Ectodermal cell (in vitro differentiated cells): ENCODE data around the gene CDKAL1.
"Not testable (repeated sequence)": the region's sequence is repeated elsewhere in the genome, so short reads cannot be mapped to it uniquely, and the experiment has no call there.

Experiments
- H3K27ac ChIP-seq: 2 replicates; pipeline ENCODE4 v1.7.0; 2013; ENCODE audit warnings: mild to moderate bottlenecking, low read depth, low read length; ENCODE audit not compliant: insufficient read depth, poor library complexity, severe bottlenecking
- H3K27me3 ChIP-seq: 2 replicates; pipeline ENCODE4 v1.7.0; 2013; ENCODE audit warnings: mild to moderate bottlenecking, low read length; ENCODE audit not compliant: insufficient read depth, control insufficient read depth, poor library complexity, severe bottlenecking
- H3K36me3 ChIP-seq: one replicate; pipeline ENCODE4 v1.7.0; 2013; ENCODE audit warnings: low read length; ENCODE audit not compliant: control insufficient read depth, insufficient read depth
- H3K4me1 ChIP-seq: one replicate; pipeline ENCODE4 v1.7.0; 2013; ENCODE audit warnings: low read length; ENCODE audit not compliant: control insufficient read depth, insufficient read depth
- H3K4me3 ChIP-seq: 2 replicates; pipeline ENCODE4 v1.7.0; 2013; ENCODE audit warnings: low read depth, low read length, control low read depth; ENCODE audit not compliant: insufficient read depth
- H3K9me3 ChIP-seq: 2 replicates; pipeline ENCODE4 v1.7.0; 2013; ENCODE audit warnings: mild to moderate bottlenecking, low read length, moderate library complexity; ENCODE audit not compliant: control insufficient read depth
- WGBS, 2 experiments: methylation state at CpG; one replicate each; pipeline ENCODE4 v1.1.7; 2013; ENCODE audit warnings: missing lambda C conversion rate in 2 of 2; 5-methylcytosine and 5-hydroxymethylcytosine counted together

The CDKAL1 gene

DNA sequence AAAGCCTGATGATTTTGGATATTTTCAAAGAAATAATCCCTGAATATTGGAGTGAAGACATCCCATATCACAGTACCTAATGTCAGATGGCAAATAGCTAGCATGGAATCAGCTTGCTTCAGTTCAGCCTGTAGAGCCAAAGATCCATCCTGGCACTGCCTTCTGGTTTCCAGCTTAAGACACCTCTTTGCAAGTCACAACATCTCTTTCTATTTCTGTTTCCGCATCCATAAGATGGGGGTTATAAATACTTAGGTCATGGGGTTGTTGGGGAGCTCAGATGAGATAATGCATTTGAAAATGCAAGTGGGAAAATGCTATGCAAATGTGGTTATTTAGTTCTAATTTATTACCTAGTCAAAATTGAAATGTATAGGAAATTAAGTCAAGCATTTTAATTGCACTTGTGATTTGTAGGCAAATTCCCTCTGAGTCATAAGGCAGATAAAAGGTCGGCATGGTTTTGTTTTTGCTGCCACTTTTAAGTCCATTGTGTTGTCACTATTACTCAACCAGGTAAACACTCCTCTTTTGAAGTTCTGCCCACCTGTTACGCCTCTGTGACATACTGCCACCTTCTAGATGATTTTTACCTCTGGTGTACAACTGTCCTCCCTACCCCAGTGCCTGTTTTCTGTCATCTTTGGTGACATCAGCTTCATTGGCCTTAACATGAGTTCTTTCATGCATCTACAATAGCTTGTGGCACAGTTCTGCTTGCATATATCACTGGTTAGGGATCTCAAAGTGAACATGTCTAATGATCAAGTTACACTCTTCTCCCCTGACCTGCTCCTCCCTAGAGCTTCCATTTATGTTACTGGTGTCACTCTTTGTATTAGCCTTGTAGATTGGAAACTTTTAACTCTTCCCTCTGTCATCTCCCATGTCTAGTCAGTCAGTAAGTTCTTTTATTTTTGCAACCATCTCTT is 96.6 kb downstream of the CDKAL1 start:
- Histone ChIP-seq H3K4me3 (no peak overlapping the region), H3K36me3 (no peaks in the 10 kb centered on the region), H3K4me1 (no peaks in the 10 kb centered on the region), H3K27me3 (no peaks in the 10 kb centered on the region), H3K9me3 (no peaks in the 10 kb centered on the region), H3K27ac (no peak overlapping the region)
- 96 to 97% methylated on average over 2 to 3 of the region's 3 CpGs for WGBS, 2 experiments

- Histone ChIP-seq H3K27ac (no peak overlapping the region), H3K4me1 (no peaks in the 10 kb centered on the region), H3K4me3 (no peak overlapping the region), H3K27me3 (no peaks in the 10 kb centered on the region), H3K9me3 (no peaks in the 10 kb centered on the region), H3K36me3 (no peaks in the 10 kb centered on the region)
- WGBS, 2 experiments = 74 to 94% methylated on average over 2 of the region's 2 CpGs
Measured at GRCh38 chr6:20631549-20631924, 97.3 kb downstream of the CDKAL1 start.

DNA sequence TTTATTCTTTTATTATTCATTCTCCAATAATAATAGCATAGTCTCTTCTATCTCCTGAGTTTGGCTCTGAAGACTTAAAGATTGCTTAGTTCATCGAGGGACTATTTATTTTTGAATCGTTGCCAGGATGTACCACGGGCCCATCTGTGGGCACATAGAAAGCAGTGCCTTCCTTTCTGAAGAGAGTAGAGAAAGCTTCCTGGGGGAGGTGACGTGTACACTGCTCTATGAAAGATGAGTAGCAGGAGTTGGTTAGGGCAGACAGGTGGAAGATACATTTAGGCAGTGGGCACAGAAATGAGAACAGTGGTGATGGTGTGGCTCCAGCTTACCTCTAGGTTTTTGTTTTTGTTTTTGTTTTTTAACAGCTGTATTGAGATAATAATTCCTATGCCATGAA is 98.4 kb downstream of the CDKAL1 start:
- Histone ChIP-seq H3K4me3 (no peak overlapping the region), H3K9me3 (no peaks in the 10 kb centered on the region), H3K36me3 (no peaks in the 10 kb centered on the region), H3K4me1 (no peaks in the 10 kb centered on the region), H3K27me3 (no peaks in the 10 kb centered on the region), H3K27ac (no peak overlapping the region)
- WGBS, 2 experiments = 95 to 97% methylated on average over 4 of the region's 4 CpGs

- Histone ChIP-seq H3K4me3 (no peak overlapping the region), H3K27me3 (no peaks in the 10 kb centered on the region), H3K27ac (no peak overlapping the region), H3K4me1 (no peaks in the 10 kb centered on the region), H3K36me3 (no peaks in the 10 kb centered on the region), H3K9me3 (no peaks in the 10 kb centered on the region)
- 100% methylated on average over 2 of the region's 2 CpGs for WGBS, 2 experiments
Measured at GRCh38 chr6:20633566-20634340, 99.5 kb downstream of the CDKAL1 start.

GRCh38 chr6:20639161-20639560 is 104.9 kb downstream of the CDKAL1 start:
- WGBS, 2 experiments = 90 to 100% methylated on average over 4 of the region's 4 CpGs
- Histone ChIP-seq H3K4me3 (no peak overlapping the region), H3K27me3 (no peaks in the 10 kb centered on the region), H3K4me1 (no peaks in the 10 kb centered on the region), H3K9me3 (no peaks in the 10 kb centered on the region), H3K27ac (no peak overlapping the region), H3K36me3 (no peaks in the 10 kb centered on the region)

- 68 to 73% methylated on average over 2 of the region's 2 CpGs for WGBS, 2 experiments
- Histone ChIP-seq H3K27me3 (no peaks in the 10 kb centered on the region), H3K4me3 (no peak overlapping the region), H3K9me3 (no peaks in the 10 kb centered on the region), H3K4me1 (no peaks in the 10 kb centered on the region), H3K36me3 (no peaks in the 10 kb centered on the region), H3K27ac (no peak overlapping the region)
Measured at GRCh38 chr6:20640181-20640580, 105.9 kb downstream of the CDKAL1 start.

DNA sequence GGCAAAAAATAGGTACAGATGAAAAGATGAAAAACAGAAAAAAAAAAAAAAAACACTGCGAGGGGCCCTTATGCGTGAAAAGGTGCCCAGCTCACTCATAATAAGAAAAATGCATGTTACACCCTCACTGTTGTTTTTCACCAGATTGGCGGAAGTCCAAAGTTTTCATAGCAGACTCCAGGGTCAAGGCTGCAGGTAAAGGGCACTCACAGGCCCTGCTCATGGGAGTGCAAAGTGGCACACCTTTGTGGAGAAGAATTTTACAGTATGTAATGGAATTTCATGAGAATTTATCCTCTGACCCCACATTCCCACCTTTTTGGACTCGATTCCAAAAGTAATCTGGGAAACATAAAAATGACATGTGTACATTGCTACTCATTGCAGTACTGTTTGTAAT is 108.2 kb downstream of the CDKAL1 start:
- H3K9me3 ChIP-seq = no peaks in the 10 kb centered on the region
- H3K4me3 ChIP-seq = no peak overlapping the region
- no peaks in the 10 kb centered on the region for H3K4me1 ChIP-seq
- no peak overlapping the region for H3K27ac ChIP-seq
- no peaks in the 10 kb centered on the region for H3K36me3 ChIP-seq
- 98 to 100% methylated on average over 3 to 4 of the region's 4 CpGs for WGBS, 2 experiments
- H3K27me3 ChIP-seq = no peaks in the 10 kb centered on the region

- no peaks in the 10 kb centered on the region for H3K27me3 ChIP-seq
- H3K27ac ChIP-seq = no peak overlapping the region
- H3K4me3 ChIP-seq = no peak overlapping the region
- no peaks in the 10 kb centered on the region for H3K36me3 ChIP-seq
- H3K9me3 ChIP-seq = no peaks in the 10 kb centered on the region
- H3K4me1 ChIP-seq = no peaks in the 10 kb centered on the region
- 94 to 98% methylated on average over 3 to 4 of the region's 5 CpGs for WGBS, 2 experiments
Measured at GRCh38 chr6:20644667-20645370, 110.6 kb downstream of the CDKAL1 start.

- H3K9me3 ChIP-seq, H3K4me1 ChIP-seq, H3K36me3 ChIP-seq, H3K27me3 ChIP-seq, H3K27ac ChIP-seq, H3K4me3 ChIP-seq: not testable (repeated sequence)
- 73 to 78% methylated on average over 5 of the region's 6 CpGs for WGBS, 2 experiments
Measured at GRCh38 chr6:20645572-20645971, 111.3 kb downstream of the CDKAL1 start.

GRCh38 chr6:20647585-20647984 is 113.3 kb downstream of the CDKAL1 start:
- Histone ChIP-seq H3K36me3 (no peaks in the 10 kb centered on the region), H3K4me3 (no peak overlapping the region), H3K27ac (no peak overlapping the region), H3K27me3 (no peaks in the 10 kb centered on the region), H3K9me3 (no peaks in the 10 kb centered on the region), H3K4me1 (no peaks in the 10 kb centered on the region)
- 91 to 97% methylated on average over 1 of the region's 1 CpG for WGBS, 2 experiments
